Stimulated activated effector memory CD8-positive, alpha-beta T cell treated with anti-CD3 and anti-CD28 coated beads, Interleukin-12 subunit alpha, Interleukin-12 subunit beta, amount 100 ng/mL, for 72 hours (primary cell): Measurements from ENCODE around the gene PIWIL1.

Experiments
- ATAC-seq: fragments of 150-1000 bp; cut with Tn5 transposase; 2 replicates; pipeline ENCODE4 v1.10.0; 2021
- DNase-seq, 2 donors: peaks; one replicate each; pipeline ENCODE4 v3.0.0; 2021 to 2022; ENCODE audit warnings: low spot score in 2 of 2
- H3K27ac Mint-ChIP-seq: one replicate; pipeline ENCODE4 v1.8.0; 2022; ENCODE audit warnings: mild to moderate bottlenecking, mixed read lengths
- H3K36me3 Mint-ChIP-seq: one replicate; pipeline ENCODE4 v1.8.0; 2022; ENCODE audit warnings: mild to moderate bottlenecking, mixed read lengths
- H3K4me1 Mint-ChIP-seq: one replicate; pipeline ENCODE4 v1.8.0; 2022; ENCODE audit warnings: mixed read lengths
- H3K4me3 Mint-ChIP-seq: one replicate; pipeline ENCODE4 v1.8.0; 2022; ENCODE audit warnings: mild to moderate bottlenecking, mixed read lengths
- H3K9me3 Mint-ChIP-seq: one replicate; pipeline ENCODE4 v1.8.0; 2022; ENCODE audit warnings: mixed read lengths

The PIWIL1 gene

GRCh38 chr12:130337488-130338303 lies at the start of gene PIWIL1:
TSS of gene PIWIL1 (plus strand) at chr12:130337887. CDS start at chr12:130342592, 4,705 bp downstream.
- Mint-ChIP-seq H3K36me3 (no peaks in the 10 kb centered on the region), H3K9me3 (peaks cover 4% of the 10 kb centered on the region)

DNA sequence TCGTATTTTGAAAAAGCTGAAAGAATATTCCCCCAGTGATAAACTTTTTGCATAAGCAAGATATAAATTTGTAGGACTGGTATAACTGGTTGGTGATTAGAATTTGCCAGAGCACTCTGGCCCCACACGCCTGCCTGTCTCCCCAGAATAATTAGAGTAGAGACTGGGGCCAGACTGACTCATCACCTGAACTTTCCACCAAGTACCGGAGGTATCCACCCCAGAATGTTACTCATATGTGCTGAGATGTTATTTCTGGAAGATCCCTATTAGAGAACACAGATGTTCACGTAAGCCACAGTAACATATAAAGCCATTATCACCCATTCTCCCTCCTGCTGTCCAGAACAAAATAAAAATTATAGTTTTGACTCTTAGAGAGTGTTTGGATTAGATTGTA lies 49.5 kb upstream of the PIWIL1 start:
- Mint-ChIP-seq H3K4me1 (no peaks in the 10 kb centered on the region), H3K27ac (no peak overlapping the region), H3K36me3 (no peaks in the 10 kb centered on the region), H3K9me3 (peaks cover 13% of the 10 kb centered on the region), H3K4me3 (no peak overlapping the region)
- DNase-seq (no peak), ATAC-seq (no peak)

More at GRCh38 chr12:130337488-130338303, at the start of gene PIWIL1:
- Mint-ChIP-seq H3K4me3 (no peak within 1 kb of the TSS), H3K27ac (no peak within 1 kb of the TSS), H3K4me1 (peaks cover 12% of the 10 kb centered on the region)
- DNase-seq (no peak), ATAC-seq (no peak)

GRCh38 chr12:130288691-130289090 lies 49.0 kb upstream of the PIWIL1 start:
- no peak for ATAC-seq
- Mint-ChIP-seq H3K4me3 (no peak overlapping the region), H3K36me3 (no peaks in the 10 kb centered on the region), H3K4me1 (no peaks in the 10 kb centered on the region), H3K27ac (no peak overlapping the region), H3K9me3 (peaks cover 13% of the 10 kb centered on the region)
- no peak for DNase-seq

GRCh38 chr12:130290114-130290513 lies 47.6 kb upstream of the PIWIL1 start:
- Mint-ChIP-seq H3K4me3 (no peak overlapping the region), H3K4me1 (no peaks in the 10 kb centered on the region), H3K9me3 (peaks cover 10% of the 10 kb centered on the region), H3K27ac (no peak overlapping the region), H3K36me3 (no peaks in the 10 kb centered on the region)
- DNase-seq (no peak), ATAC-seq (no peak)

DNA sequence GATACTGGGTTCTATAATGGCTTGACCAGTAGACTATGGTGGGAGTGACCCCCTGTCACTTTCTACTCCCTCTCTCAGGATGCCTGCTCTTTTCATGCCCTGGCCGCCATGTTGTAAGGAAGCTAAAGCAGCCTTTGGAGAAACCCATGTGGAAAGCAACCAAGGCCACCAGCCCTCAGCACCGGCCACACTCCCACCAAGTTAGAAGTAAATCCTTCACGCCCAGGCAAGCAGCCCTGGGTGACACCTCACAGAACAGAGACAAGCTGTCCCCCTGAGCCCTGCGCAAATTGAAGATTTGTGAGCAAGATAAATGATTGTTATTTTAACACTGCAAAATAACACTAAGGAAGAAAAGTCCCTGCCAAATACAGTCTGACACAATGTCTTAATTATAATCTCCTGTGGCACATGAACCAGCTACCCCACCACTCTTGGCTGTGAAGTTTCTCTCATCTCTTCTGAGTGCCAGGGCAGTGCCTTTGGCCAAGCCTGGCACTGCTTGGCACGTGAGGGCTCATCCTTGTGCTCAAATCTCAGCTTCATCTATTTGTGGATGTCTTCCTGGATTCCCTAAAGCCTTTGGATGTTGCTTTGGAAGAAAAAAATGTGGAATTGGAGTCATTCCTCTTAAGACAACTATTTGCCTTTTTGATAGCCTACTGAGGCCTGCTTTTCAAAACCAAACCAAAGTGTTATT lies 39.2 kb upstream of the PIWIL1 start:
- no peaks in the 10 kb centered on the region for H3K4me1 Mint-ChIP-seq
- no peak for ATAC-seq
- no peaks in the 10 kb centered on the region for H3K36me3 Mint-ChIP-seq
- no peak overlapping the region for H3K27ac Mint-ChIP-seq
- H3K9me3 Mint-ChIP-seq, result peaks cover 10% of the 10 kb centered on the region
- no peak overlapping the region for H3K4me3 Mint-ChIP-seq
- DNase-seq, result no peak

DNA sequence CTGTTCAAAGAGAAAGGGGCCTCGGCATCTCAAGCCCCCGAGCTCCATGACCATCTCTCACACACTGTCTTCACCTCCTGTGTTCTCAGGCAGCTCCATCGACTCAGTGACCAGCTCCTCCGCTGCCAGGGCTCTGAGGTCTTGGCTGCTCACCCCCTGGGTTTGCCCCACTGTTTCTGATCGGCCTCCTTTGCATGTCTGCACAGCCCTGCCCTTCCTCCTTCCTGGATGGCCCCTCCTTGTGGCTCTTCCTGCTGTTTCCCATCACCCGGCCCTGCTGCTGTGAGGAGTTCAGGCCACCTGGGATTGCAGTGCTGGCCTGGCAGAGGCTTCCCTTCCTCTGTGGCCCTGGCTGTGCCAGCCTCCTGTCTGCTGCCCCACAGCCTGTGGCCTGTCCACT lies 38.1 kb upstream of the PIWIL1 start:
- Mint-ChIP-seq H3K4me1 (no peaks in the 10 kb centered on the region), H3K9me3 (peaks cover 10% of the 10 kb centered on the region), H3K4me3 (no peak overlapping the region), H3K36me3 (no peaks in the 10 kb centered on the region), H3K27ac (no peak overlapping the region)
- no peak for DNase-seq
- no peak for ATAC-seq

DNA sequence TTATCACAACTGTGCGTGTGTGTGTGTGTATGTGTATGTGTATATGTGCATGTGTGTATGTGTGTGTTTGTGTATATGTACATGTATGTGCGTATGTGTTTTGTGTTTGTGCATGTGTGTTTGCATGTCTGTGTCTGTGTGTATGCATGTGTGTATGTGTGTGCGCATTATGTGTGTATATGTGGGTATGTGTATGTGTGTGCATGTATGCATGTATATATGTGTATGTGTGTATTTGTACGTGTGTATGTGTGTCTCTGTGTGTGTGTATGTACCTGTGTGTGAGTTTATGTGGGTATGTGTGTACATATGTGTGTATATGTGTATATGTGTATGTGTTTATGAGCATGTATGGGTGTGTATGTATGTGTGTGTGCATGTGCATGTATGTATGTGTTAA lies 37.6 kb upstream of the PIWIL1 start:
- no peaks in the 10 kb centered on the region for H3K36me3 Mint-ChIP-seq
- no peak for DNase-seq
- ATAC-seq, result no peak
- H3K4me1 Mint-ChIP-seq, result no peaks in the 10 kb centered on the region
- H3K27ac Mint-ChIP-seq, result no peak overlapping the region
- peaks cover 10% of the 10 kb centered on the region for H3K9me3 Mint-ChIP-seq
- no peak overlapping the region for H3K4me3 Mint-ChIP-seq

GRCh38 chr12:130300737-130301535 lies 36.8 kb upstream of the PIWIL1 start:
- peaks cover 10% of the 10 kb centered on the region for H3K9me3 Mint-ChIP-seq
- H3K27ac Mint-ChIP-seq, result no peak overlapping the region
- H3K4me3 Mint-ChIP-seq, result no peak overlapping the region
- H3K4me1 Mint-ChIP-seq, result no peaks in the 10 kb centered on the region
- DNase-seq (no peak), ATAC-seq (no peak)
- H3K36me3 Mint-ChIP-seq, result no peaks in the 10 kb centered on the region

DNA sequence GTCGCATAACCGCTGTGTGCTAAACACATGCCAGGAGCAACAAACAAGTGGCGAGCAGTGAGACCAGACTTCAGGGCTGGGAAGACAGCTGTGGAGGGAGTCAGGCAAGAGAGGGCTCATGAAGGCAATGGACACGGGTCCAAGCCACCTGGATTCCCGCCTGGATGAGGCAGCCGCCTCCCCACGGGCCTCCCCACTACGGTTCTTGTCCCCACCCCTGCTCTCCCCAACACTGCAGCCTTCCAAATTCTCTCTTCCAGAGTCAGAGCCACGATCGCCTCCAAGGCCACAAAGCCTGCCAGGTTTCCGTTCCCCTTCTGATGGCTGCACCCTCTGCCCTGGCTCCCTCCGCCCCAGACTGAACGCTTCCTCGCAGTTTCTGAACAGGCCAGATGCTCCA lies 36.1 kb upstream of the PIWIL1 start:
- DNase-seq, result no peak
- Mint-ChIP-seq H3K4me3 (no peak overlapping the region), H3K9me3 (peaks cover 10% of the 10 kb centered on the region), H3K36me3 (no peaks in the 10 kb centered on the region), H3K27ac (no peak overlapping the region), H3K4me1 (no peaks in the 10 kb centered on the region)
- ATAC-seq, result no peak

DNA sequence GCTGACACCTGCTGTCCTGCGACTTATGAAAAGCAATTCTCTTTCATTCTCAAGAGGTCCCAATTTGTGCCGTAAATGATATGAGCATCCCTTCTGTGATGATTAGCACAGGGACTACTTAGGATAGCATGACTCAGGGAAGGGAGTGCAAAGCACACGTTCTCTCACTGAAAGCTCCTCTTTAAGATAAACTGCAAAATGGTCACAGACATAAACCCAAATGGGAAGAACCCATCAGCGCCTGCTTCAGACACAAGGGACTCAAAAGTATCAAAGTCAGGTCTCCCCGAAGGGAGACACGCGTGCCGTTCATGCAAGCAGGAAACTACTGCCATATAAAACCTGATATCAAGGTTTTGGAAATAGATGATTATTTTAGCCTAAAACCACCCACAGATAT lies 33.9 kb upstream of the PIWIL1 start:
- H3K27ac Mint-ChIP-seq, result no peak overlapping the region
- H3K36me3 Mint-ChIP-seq, result no peaks in the 10 kb centered on the region
- ATAC-seq, result no peak
- peaks cover 10% of the 10 kb centered on the region for H3K9me3 Mint-ChIP-seq
- no peaks in the 10 kb centered on the region for H3K4me1 Mint-ChIP-seq
- DNase-seq, result no peak
- H3K4me3 Mint-ChIP-seq, result no peak overlapping the region

GRCh38 chr12:130307859-130308258 lies 29.8 kb upstream of the PIWIL1 start:
- no peak overlapping the region for H3K4me3 Mint-ChIP-seq
- no peak for ATAC-seq
- no peaks in the 10 kb centered on the region for H3K4me1 Mint-ChIP-seq
- no peak for DNase-seq
- no peaks in the 10 kb centered on the region for H3K36me3 Mint-ChIP-seq
- H3K27ac Mint-ChIP-seq, result no peak overlapping the region
- peaks cover 2% of the 10 kb centered on the region for H3K9me3 Mint-ChIP-seq

DNA sequence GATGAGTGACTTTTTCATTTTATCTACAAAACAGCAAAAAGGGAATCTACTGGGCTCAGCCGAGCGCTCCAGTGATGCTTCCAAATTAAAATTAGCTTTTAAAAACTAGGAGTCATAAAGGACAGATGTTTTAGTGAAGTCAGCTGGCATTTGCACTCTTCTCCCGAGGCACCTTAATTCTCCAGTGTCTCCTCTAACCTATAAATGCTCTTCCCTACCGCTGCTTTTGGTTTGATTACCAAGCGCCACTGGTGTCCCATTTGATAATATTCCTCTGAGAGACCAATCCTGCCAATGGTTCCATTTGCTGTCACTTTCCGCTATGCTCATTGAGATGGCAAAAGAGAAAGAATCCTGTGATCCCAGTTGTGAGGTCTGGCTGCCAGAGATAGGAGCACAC lies 29.3 kb upstream of the PIWIL1 start:
- Mint-ChIP-seq H3K4me1 (no peaks in the 10 kb centered on the region), H3K9me3 (no peaks in the 10 kb centered on the region), H3K36me3 (no peaks in the 10 kb centered on the region), H3K27ac (no peak overlapping the region), H3K4me3 (no peak overlapping the region)
- DNase-seq (no peak), ATAC-seq (no peak)

DNA sequence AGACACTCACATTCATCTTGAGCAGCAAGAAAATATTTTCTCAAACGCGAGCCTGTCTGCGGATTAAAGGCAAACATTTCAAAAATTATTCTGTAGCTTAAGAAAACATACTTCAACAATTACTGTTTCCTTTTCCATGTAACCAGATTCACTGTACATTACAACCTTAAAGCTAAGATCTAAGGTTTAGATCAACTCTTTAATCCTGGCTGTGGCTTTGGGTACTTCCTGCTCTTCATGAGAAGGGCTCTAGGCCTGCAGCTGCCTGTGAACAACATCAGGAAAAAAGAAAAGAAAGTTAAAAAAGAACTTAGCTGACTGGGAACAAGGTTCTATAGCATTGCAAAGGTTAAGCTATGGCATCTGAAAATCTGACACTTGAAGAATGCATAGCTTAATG lies 21.4 kb upstream of the PIWIL1 start:
- DNase-seq, result no peak
- H3K27ac Mint-ChIP-seq, result no peak overlapping the region
- H3K36me3 Mint-ChIP-seq, result no peaks in the 10 kb centered on the region
- no peak for ATAC-seq
- no peak overlapping the region for H3K4me3 Mint-ChIP-seq
- H3K4me1 Mint-ChIP-seq, result no peaks in the 10 kb centered on the region
- peaks cover 3% of the 10 kb centered on the region for H3K9me3 Mint-ChIP-seq

- ATAC-seq (no peak), DNase-seq (no peak)
- H3K27ac Mint-ChIP-seq, result no peak overlapping the region
- H3K4me3 Mint-ChIP-seq, result no peak overlapping the region
- H3K9me3 Mint-ChIP-seq, result no peaks in the 10 kb centered on the region
- no peaks in the 10 kb centered on the region for H3K4me1 Mint-ChIP-seq
- H3K36me3 Mint-ChIP-seq, result no peaks in the 10 kb centered on the region
These were observed 17.2 kb upstream of the PIWIL1 start for GRCh38 chr12:130320536-130320935.

DNA sequence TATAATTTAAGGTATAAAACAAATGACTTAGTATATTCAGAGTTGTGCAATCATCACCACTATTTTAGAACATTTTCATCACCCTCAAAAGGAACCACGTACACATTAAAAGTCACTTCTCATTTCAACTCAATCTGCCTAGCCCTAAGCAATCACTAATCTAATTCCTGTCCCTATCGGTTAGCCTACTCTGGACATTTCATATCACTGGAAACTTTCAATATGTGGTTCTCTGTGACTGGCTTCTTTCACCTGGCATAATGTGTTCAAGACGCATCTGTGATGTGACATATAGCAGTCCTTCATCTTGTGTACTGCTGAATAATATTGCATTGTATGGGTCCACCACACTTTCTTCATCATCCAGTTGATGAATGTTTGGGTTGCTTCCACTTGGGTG lies 15.4 kb upstream of the PIWIL1 start:
- no peaks in the 10 kb centered on the region for H3K36me3 Mint-ChIP-seq
- H3K4me3 Mint-ChIP-seq, result no peak overlapping the region
- ATAC-seq (no peak), DNase-seq (no peak)
- no peaks in the 10 kb centered on the region for H3K9me3 Mint-ChIP-seq
- no peak overlapping the region for H3K27ac Mint-ChIP-seq
- H3K4me1 Mint-ChIP-seq, result no peaks in the 10 kb centered on the region
